HEK293 (cell line): ENCODE results near the gene TYRO3.

Source experiments
- CTCF ChIP-seq: fragments of 450-650 bp; formaldehyde crosslinking; IDR thresholded peaks from 2 replicates; pipeline ENCODE4 v1.5.1; 2016; ENCODE audit warnings: missing biosample characterization, missing genetic modification characterization
- GLIS2 ChIP-seq: fragments of 450-650 bp; formaldehyde crosslinking; IDR thresholded peaks from 2 replicates; pipeline ENCODE4 v1.5.1; 2016; ENCODE audit warnings: missing biosample characterization, missing genetic modification characterization
- MYNN ChIP-seq: fragments of 450-650 bp; formaldehyde crosslinking; IDR thresholded peaks from 2 replicates; pipeline ENCODE4 v1.5.1; 2016; ENCODE audit warnings: missing biosample characterization, missing genetic modification characterization, borderline replicate concordance
- ZNF146 ChIP-seq: fragments of 450-650 bp; formaldehyde crosslinking; IDR thresholded peaks from 2 replicates; pipeline ENCODE4 v1.5.1; 2016; ENCODE audit warnings: missing biosample characterization, missing genetic modification characterization
- ZNF19 ChIP-seq: fragments of 450-650 bp; formaldehyde crosslinking; IDR thresholded peaks from 2 replicates; pipeline ENCODE4; 2016; ENCODE audit warnings: missing biosample characterization, missing genetic modification characterization, low read depth
- ZNF274 ChIP-seq, 2 experiments: fragments of 200-500 bp in 1 of 2; fragments of 450-650 bp in 1 of 2; sonication (Bioruptor generic) in 1 of 2; formaldehyde crosslinking in 1 of 2; IDR thresholded peaks; 2 replicates each; pipeline versions ENCODE4 v1.5.1 to v1.6.1; 2014 to 2016; ENCODE audit warnings: borderline replicate concordance in 1 of 2, inconsistent platforms in 1 of 2, low read length in 1 of 2, missing biosample characterization in 1 of 2, missing genetic modification characterization in 1 of 2
- ZNF302 ChIP-seq: fragments of 450-650 bp; formaldehyde crosslinking; IDR thresholded peaks from 2 replicates; pipeline ENCODE4 v1.5.1; 2016; ENCODE audit warnings: missing biosample characterization, missing genetic modification characterization, low read depth
- ZNF362 ChIP-seq: fragments of 450-650 bp; formaldehyde crosslinking; IDR thresholded peaks from 2 replicates; pipeline ENCODE4 v1.5.1; 2016; ENCODE audit warnings: missing biosample characterization, missing genetic modification characterization
- ZNF416 ChIP-seq: fragments of 450-650 bp; formaldehyde crosslinking; IDR thresholded peaks from 2 replicates; pipeline ENCODE4 v1.5.1; 2016; ENCODE audit warnings: missing biosample characterization, missing genetic modification characterization

GRCh38 chr15:41561104-41561776 lies 2.2 kb downstream of the TYRO3 start:
- no peak for TF ChIP-seq GLIS2 (tag by site-specific recombination)
- TF ChIP-seq ZNF302 (tag by site-specific recombination) = no peak
- no peak for TF ChIP-seq MYNN (tag by site-specific recombination)
- TF ChIP-seq ZNF362 = no peak
- TF ChIP-seq ZNF146 (tag by site-specific recombination) = no peak
- TF ChIP-seq ZNF416 = no peak
- TF ChIP-seq ZNF19 (tag by site-specific recombination) = no peak
- no peak for TF ChIP-seq CTCF
- TF ChIP-seq ZNF274 (IDR thresholded peaks at IDR 0.05; ENCODE audit: low read length) = no peak
- no peak for TF ChIP-seq ZNF274 (tag by site-specific recombination; IDR thresholded peaks at IDR 0.05; ENCODE audit: borderline replicate concordance)
